SH-SY5Y (cell line): ENCODE results near the gene EVPL.

Experiments
- GATA2 ChIP-seq: IDR thresholded peaks from 2 replicates; pipeline ENCODE4 v1.6.1; 2011; ENCODE audit warnings: mild to moderate bottlenecking, low read depth, low read length
- GATA3 ChIP-seq: IDR thresholded peaks from 2 replicates; pipeline ENCODE4 v1.6.1; 2011; ENCODE audit warnings: low read depth, mild to moderate bottlenecking, low read length, moderate library complexity

DNA sequence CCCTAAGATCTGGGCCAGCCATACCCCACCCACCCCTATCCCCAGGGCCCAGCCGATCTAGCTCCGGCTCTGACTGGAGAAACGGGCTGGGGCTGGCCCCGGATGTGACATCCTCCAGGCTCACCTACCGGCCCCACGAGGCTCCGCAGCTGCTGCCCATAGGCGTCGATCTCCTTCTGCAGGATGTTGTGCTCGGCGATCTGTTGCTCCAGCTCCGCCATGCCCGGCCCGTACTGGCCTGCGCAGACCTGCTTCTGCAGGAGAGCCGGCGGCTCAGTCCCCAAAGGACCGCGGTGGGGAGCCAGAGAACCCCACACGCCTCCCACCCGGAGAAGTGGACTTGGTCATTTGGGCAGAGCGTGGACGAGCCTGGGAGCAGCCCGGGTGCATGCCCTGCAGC lies 4.8 kb downstream of the EVPL start:
- TF ChIP-seq GATA3 (no peak), GATA2 (no peak)
